A549 (cell line): ENCODE results near the gene SYMPK. TPM values are rescaled to one million over a fixed set of nuclear protein-coding genes. Genes with fewer than 3 reads are reported as not detected.

Experiments
- ATAC-seq, 2 experiments: fragments of 200-7000 bp in 1 of 2; fragments of >200 bp in 1 of 2; cut with Nextera tagmentation in 1 of 2; cut with Tn5 transposase in 1 of 2; 3 replicates each; pipeline versions ENCODE4 v1.8.0 to v1.9.1; 2018 to 2020; ENCODE audit warnings: mild to moderate bottlenecking in 1 of 2, moderate library complexity in 1 of 2
- CTCF ChIA-PET: fragments of 300-600 bp; sonication (Branson Sonifier 250); formaldehyde crosslinking; extraction: SDS; loops from one replicate; lab custom pipeline; 2021; ENCODE audit warnings: antibody characterized with exemption, inconsistent platforms; lab: Yijun Ruan, JAX
- POLR2A ChIA-PET: fragments of 350-600 bp; formaldehyde crosslinking; extraction: SDS; loops from one replicate; lab custom pipeline; 2021; ENCODE audit warnings: antibody characterized with exemption, inconsistent platforms; lab: Yijun Ruan, JAX
- DNase-seq, 2 experiments: peaks; one replicate each; pipeline versions ENCODE4 v3.0.0 to v3.0.0-alpha.2; 2011 to 2016; ENCODE audit warnings: low read depth in 1 of 2, low spot score in 1 of 2
- FAIRE-seq: peaks from 2 replicates; lab custom pipeline; 2011; peaks lifted over from hg19 to GRCh38; lab: Jason Lieb, UNC
- H3K27ac ChIP-seq, 2 experiments: fragments of >200 bp; sonication (Bioruptor Twin); formaldehyde crosslinking; 3 replicates each; pipeline ENCODE4 v1.5.1; 2016 to 2017
- H3K4me1 ChIP-seq: fragments of >200 bp; sonication (Bioruptor Twin); formaldehyde crosslinking; 3 replicates; pipeline ENCODE4 v1.6.1; 2016
- H3K4me2 ChIP-seq: fragments of >200 bp; sonication (Bioruptor Twin); formaldehyde crosslinking; 3 replicates; pipeline ENCODE4 v1.6.1; 2016
- H3K4me3 ChIP-seq: fragments of >200 bp; sonication (Bioruptor Twin); formaldehyde crosslinking; 3 replicates; pipeline ENCODE4 v1.5.1; 2016
- H3K9me3 ChIP-seq: fragments of >200 bp; sonication (Bioruptor Twin); formaldehyde crosslinking; 3 replicates; pipeline ENCODE4 v1.6.1; 2016
- BHLHE40 ChIP-seq: IDR thresholded peaks from 2 replicates; pipeline ENCODE4 v1.6.1; 2012; ENCODE audit warnings: low read depth, low read length, inconsistent platforms
- CEBPB ChIP-seq, 2 experiments: fragments of >200 bp in 1 of 2; sonication (Bioruptor Twin) in 1 of 2; formaldehyde crosslinking in 1 of 2; IDR thresholded peaks; 2 replicates each; pipeline ENCODE4 v1.6.1; 2012 to 2016
- CTCF ChIP-seq: fragments of >200 bp; sonication (Bioruptor Twin); formaldehyde crosslinking; IDR thresholded peaks from 3 replicates; pipeline ENCODE4 v1.5.1; 2016
- EP300 ChIP-seq, 2 experiments: fragments of >200 bp; sonication (Bioruptor Twin); formaldehyde crosslinking; IDR thresholded peaks; 2 replicates in 1 of 2; 3 replicates in 1 of 2; pipeline ENCODE4 v1.6.1; 2016 to 2017
- FOSB ChIP-seq: fragments of 250-450 bp; sonication (Bioruptor Pico); IDR thresholded peaks from 2 replicates; pipeline ENCODE4 v1.5.0; 2020; ENCODE audit warnings: mild to moderate bottlenecking, moderate library complexity
- HDAC2 ChIP-seq: fragments of 200-600 bp; sonication (generic); IDR thresholded peaks from 2 replicates; pipeline ENCODE4 v1.6.1; 2016
- HEYL ChIP-seq: fragments of 250-450 bp; sonication (Bioruptor Pico); IDR thresholded peaks from 2 replicates; pipeline ENCODE4 v1.8.0; 2021; ENCODE audit warnings: mild to moderate bottlenecking, moderate library complexity
- JUN ChIP-seq, 2 experiments: fragments of >200 bp; sonication (Bioruptor Twin); formaldehyde crosslinking; IDR thresholded peaks; 2 replicates in 1 of 2; 3 replicates in 1 of 2; pipeline ENCODE4 v1.6.1; 2016 to 2017
- JUNB ChIP-seq: fragments of >200 bp; sonication (Bioruptor Twin); formaldehyde crosslinking; IDR thresholded peaks from 2 replicates; pipeline ENCODE4 v1.6.1; 2016
- KDM5A ChIP-seq: fragments of 200-600 bp; sonication (generic); IDR thresholded peaks from 2 replicates; pipeline ENCODE4 v1.6.1; 2016; ENCODE audit warnings: antibody characterized with exemption, mild to moderate bottlenecking
- MAX ChIP-seq: IDR thresholded peaks from 2 replicates; pipeline ENCODE4 v1.6.1; 2012
- MAZ ChIP-seq: fragments of 150-350 bp; IDR thresholded peaks from 2 replicates; pipeline ENCODE4 v1.6.1; 2014; ENCODE audit warnings: antibody characterized with exemption, low read depth, low read length, borderline replicate concordance
- NPAS2 ChIP-seq: fragments of 250-450 bp; sonication (Bioruptor Pico); IDR thresholded peaks from 2 replicates; pipeline ENCODE4 v1.8.0; 2022; ENCODE audit warnings: mild to moderate bottlenecking, moderate library complexity, borderline replicate concordance
- NR3C1 ChIP-seq: fragments of >200 bp; sonication (Bioruptor Twin); formaldehyde crosslinking; IDR thresholded peaks from 3 replicates; pipeline ENCODE4 v1.6.1; 2017
- POLR2A ChIP-seq: IDR thresholded peaks from 2 replicates; pipeline ENCODE4 v1.6.1; 2012; ENCODE audit warnings: mild to moderate bottlenecking, low read length
- RCOR1 ChIP-seq: fragments of 150-350 bp; IDR thresholded peaks from 2 replicates; pipeline ENCODE4 v1.6.1; 2014; ENCODE audit warnings: antibody characterized with exemption, low read length, low read depth
- REST ChIP-seq: fragments of 200-600 bp; sonication (generic); IDR thresholded peaks from 2 replicates; pipeline ENCODE4 v1.6.1; 2016; ENCODE audit warnings: antibody characterized with exemption, mild to moderate bottlenecking, moderate library complexity
- RNF2 ChIP-seq: fragments of 200-600 bp; sonication (generic); IDR thresholded peaks from 2 replicates; pipeline ENCODE4 v1.6.1; 2016; ENCODE audit warnings: low read depth, mild to moderate bottlenecking, antibody characterized with exemption, moderate library complexity, borderline replicate concordance
- TFCP2L1 ChIP-seq: fragments of 250-450 bp; sonication (Bioruptor Pico); IDR thresholded peaks from 2 replicates; pipeline ENCODE4 v1.5.0; 2021; ENCODE audit warnings: mild to moderate bottlenecking
- TP53 ChIP-seq: fragments of 250-450 bp; sonication (Bioruptor Pico); IDR thresholded peaks from 2 replicates; pipeline ENCODE4 v1.5.0; 2021; ENCODE audit warnings: mild to moderate bottlenecking, moderate library complexity
- ZC3H11A ChIP-seq: fragments of 450-650 bp; IDR thresholded peaks from 2 replicates; pipeline ENCODE4 v1.6.1; 2014; ENCODE audit warnings: antibody characterized with exemption, mild to moderate bottlenecking
- ZFP36 ChIP-seq: fragments of 450-650 bp; IDR thresholded peaks from 2 replicates; pipeline ENCODE4 v1.6.1; 2014; ENCODE audit warnings: borderline replicate concordance; ENCODE audit not compliant: partially characterized antibody
- ZNF302 ChIP-seq: fragments of 250-450 bp; sonication (Bioruptor Pico); IDR thresholded peaks from 2 replicates; pipeline ENCODE4 v1.9.0; 2021; ENCODE audit warnings: inconsistent platforms, mild to moderate bottlenecking, moderate library complexity
- WGBS: methylation state at CpG from one replicate; pipeline ENCODE4 v1.1.6; 2017; ENCODE audit errors: missing lambda C conversion rate; 5-methylcytosine and 5-hydroxymethylcytosine counted together
- polyA plus RNA-seq, 4 experiments: library from polyadenylated mRNA; depleted of rRNA in 3 of 4; stranded (reverse); fragments of >200 nt; fragmentation: RNase III in 1 of 4; extraction: RNeasy Plus Mini Kit Qiagen cat#74134 plus additional on column Dnase treatment in 1 of 4; gene quantifications; 2 replicates in 3 of 4; 3 replicates in 1 of 4; pipeline ENCODE4 v1.2.3, GENCODE V29; 2011 to 2017
- TF ChIP-seq, protein P1 (sequence below): fragments of >200 bp; sonication (Bioruptor Twin); formaldehyde crosslinking; IDR thresholded peaks from 2 replicates; pipeline ENCODE4 v1.6.1; 2016

Gene SYMPK
- polyA plus RNA-seq, 2 of the 4 experiments (the other 2 are of a cell fraction) = 61.9 to 105 TPM

DNA sequence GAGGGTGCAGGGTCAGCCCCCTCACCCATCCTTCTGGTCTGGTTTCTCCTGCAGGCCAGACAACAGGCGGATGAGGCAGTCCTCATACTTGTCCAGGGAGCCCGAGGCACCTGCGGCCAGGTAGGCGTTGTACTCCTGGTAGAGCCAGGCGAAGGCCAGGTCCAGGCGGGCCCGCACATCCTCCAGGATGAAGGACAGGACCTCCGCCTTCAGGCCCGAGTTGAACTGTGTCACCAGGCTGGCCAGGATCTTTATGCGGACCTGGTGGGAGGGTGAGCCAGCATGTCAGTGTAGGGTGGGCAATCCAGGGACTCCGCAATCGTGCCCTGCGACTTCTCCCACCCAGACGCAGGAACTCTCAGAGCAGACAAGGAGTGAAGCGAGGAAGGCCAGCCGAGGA is 34.0 kb downstream of the SYMPK start:
- Histone ChIP-seq H3K27ac (no peak overlapping the region), H3K4me2 (no peak overlapping the region), H3K4me1 (no peaks in the 10 kb centered on the region), H3K4me3 (no peak overlapping the region), H3K9me3 (no peaks in the 10 kb centered on the region)
- no peak for DNase-seq
- FAIRE-seq = no peak
- 94% methylated on average over 16 of the region's 16 CpGs for WGBS
- TF ChIP-seq REST (no peak), ZC3H11A (no peak), FOSB (CRISPR knock-in tag) (no peak), NR3C1 (no peak), MAX (no peak), TFCP2L1 (CRISPR knock-in tag) (no peak), BHLHE40 (no peak), MAZ (no peak), JUN (IDR thresholded peaks at IDR 0.05) (no peak)
- ChIA-PET CTCF (interaction anchor here (0.7 to 62.0 kb wide), 4 partner anchors 20 to 54 kb away, joined by 3 to 2204 read pairs (median 4); partner anchors contain the start of genes DMPK, DMWD, RSPH6A and SIX5), POLR2A (interaction anchor here (1.2 to 1.6 kb wide), 2 partner anchors 9 to 34 kb away, joined by 3 to 5 read pairs; partner anchors contain the start of gene SYMPK)
- ATAC-seq = no peak

GRCh38 chr19:45828523-45828922 is 34.4 kb downstream of the SYMPK start:
- H3K4me3 ChIP-seq = no peak overlapping the region
- H3K27ac ChIP-seq = no peak overlapping the region
- WGBS = 94% methylated on average over 9 of the region's 9 CpGs
- CTCF ChIA-PET = interaction anchor here (0.7 to 62.0 kb wide), 4 partner anchors 8 to 44 kb away, joined by 3 to 2204 read pairs (median 20); partner anchors contain the start of genes DMPK, DMWD, RSPH6A and SIX5
- no peaks in the 10 kb centered on the region for H3K9me3 ChIP-seq
- DNase-seq = no peak
- TF ChIP-seq KDM5A = no peak
- no peak for TF ChIP-seq CTCF
- no peak for TF ChIP-seq JUNB
- no peak for TF ChIP-seq HEYL (CRISPR knock-in tag)
- no peak for TF ChIP-seq NPAS2 (CRISPR knock-in tag)
- TF ChIP-seq EP300 (IDR thresholded peaks at IDR 0.05) = no peak
- no peak for TF ChIP-seq RNF2
- TF ChIP-seq ZNF302 (CRISPR knock-in tag) = no peak
- no peak for TF ChIP-seq MAX
- TF ChIP-seq, protein P1, sequence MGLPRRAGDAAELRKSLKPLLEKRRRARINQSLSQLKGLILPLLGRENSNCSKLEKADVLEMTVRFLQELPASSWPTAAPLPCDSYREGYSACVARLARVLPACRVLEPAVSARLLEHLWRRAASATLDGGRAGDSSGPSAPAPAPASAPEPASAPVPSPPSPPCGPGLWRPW = no peak
- TF ChIP-seq TP53 (CRISPR knock-in tag) = no peak
- no peak for TF ChIP-seq POLR2A
- TF ChIP-seq CEBPB (IDR thresholded peaks at IDR 0.05) = no peak
- no peak for TF ChIP-seq HDAC2
- TF ChIP-seq RCOR1 = no peak
- no peak for TF ChIP-seq ZFP36
- TF ChIP-seq MAZ = no peak
- TF ChIP-seq FOSB (CRISPR knock-in tag) = no peak
- no peak overlapping the region for H3K4me2 ChIP-seq
- no peak for ATAC-seq
- no peaks in the 10 kb centered on the region for H3K4me1 ChIP-seq
- POLR2A ChIA-PET = interaction anchor here (0.5 to 1.6 kb wide), 3 partner anchors 8 to 964 kb away, joined by 3 to 5 read pairs (median 3); partner anchors contain the start of gene SYMPK
- no peak for FAIRE-seq
